Prostate gland (tissue), 2 donors: ENCODE data around the gene CHI3L1.

ENCODE experiments used
- POLR2AphosphoS5 ChIP-seq: sonication (generic); formaldehyde crosslinking; IDR thresholded peaks from one replicate; pipeline ENCODE4 v1.6.1; 2017; ENCODE audit warnings: antibody characterized with exemption
- TF ChIP-seq, protein P1 (sequence below), 4 experiments: fragments of 200-600 bp in 2 of 4; fragments of 450-650 bp in 2 of 4; sonication (generic) in 2 of 4; IDR thresholded peaks; 1 replicate in 3 of 4; 2 replicates in 1 of 4; pipeline ENCODE4 v1.5.1; 2016 to 2019; ENCODE audit warnings: antibody characterized with exemption in 4 of 4, mild to moderate bottlenecking in 2 of 4, moderate library complexity in 2 of 4

DNA sequence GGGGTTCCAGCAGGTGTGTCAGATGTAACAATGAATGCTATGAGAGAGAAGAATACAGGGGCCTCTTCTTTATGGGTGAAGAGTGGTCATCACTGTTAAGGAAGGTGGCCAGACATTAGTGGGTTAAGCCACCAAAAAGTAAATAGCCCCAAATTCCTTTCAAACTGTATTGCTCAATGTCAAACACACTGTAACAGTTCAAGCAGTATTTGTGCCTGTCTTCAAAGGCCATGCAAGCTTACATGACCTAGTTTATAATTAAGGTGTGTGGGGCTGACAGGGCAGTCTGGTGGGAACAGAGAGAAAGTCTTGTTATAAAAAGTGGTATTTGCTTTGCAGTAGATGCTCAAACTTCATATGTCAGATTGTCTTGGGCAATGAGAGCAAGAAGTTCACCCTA is 24.5 kb upstream of the CHI3L1 start:
- TF ChIP-seq, protein P1, sequence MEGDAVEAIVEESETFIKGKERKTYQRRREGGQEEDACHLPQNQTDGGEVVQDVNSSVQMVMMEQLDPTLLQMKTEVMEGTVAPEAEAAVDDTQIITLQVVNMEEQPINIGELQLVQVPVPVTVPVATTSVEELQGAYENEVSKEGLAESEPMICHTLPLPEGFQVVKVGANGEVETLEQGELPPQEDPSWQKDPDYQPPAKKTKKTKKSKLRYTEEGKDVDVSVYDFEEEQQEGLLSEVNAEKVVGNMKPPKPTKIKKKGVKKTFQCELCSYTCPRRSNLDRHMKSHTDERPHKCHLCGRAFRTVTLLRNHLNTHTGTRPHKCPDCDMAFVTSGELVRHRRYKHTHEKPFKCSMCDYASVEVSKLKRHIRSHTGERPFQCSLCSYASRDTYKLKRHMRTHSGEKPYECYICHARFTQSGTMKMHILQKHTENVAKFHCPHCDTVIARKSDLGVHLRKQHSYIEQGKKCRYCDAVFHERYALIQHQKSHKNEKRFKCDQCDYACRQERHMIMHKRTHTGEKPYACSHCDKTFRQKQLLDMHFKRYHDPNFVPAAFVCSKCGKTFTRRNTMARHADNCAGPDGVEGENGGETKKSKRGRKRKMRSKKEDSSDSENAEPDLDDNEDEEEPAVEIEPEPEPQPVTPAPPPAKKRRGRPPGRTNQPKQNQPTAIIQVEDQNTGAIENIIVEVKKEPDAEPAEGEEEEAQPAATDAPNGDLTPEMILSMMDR (IDR thresholded peaks at IDR 0.05) = no peak
- no peak for TF ChIP-seq POLR2AphosphoS5
